Psoas muscle (tissue), 8 donors: ENCODE measurements around the gene RAB4B. TPM values are rescaled to one million over a fixed set of nuclear protein-coding genes. Genes with fewer than 3 reads are reported as not detected.

ENCODE experiments used
- ATAC-seq, 4 donors: fragments of 200-7000 bp; cut with Tn5 transposase; one replicate each; pipeline ENCODE4 v1.9.1; 2020; ENCODE audit warnings: moderate library complexity in 3 of 4, mild to moderate bottlenecking in 2 of 4
- DNase-seq, 2 donors: peaks; one replicate each; pipeline ENCODE4 v3.0.0-alpha.2; 2020
- H3K27ac ChIP-seq: fragments of 200-600 bp; one replicate; pipeline ENCODE4 v1.8.0; 2022
- H3K27me3 ChIP-seq, 3 donors: fragments of 200-600 bp in 1 of 3; one replicate each; pipeline versions ENCODE4 v1.6.1 to v1.8.0; 2013 to 2022; ENCODE audit warnings: low read length in 2 of 3, mild to moderate bottlenecking in 2 of 3, moderate library complexity in 1 of 3; ENCODE audit not compliant: insufficient read depth in 3 of 3
- H3K36me3 ChIP-seq, 2 donors: fragments of 200-600 bp in 1 of 2; one replicate each; pipeline versions ENCODE4 v1.6.1 to v1.8.0; 2013 to 2022; ENCODE audit warnings: low read depth in 1 of 2, mild to moderate bottlenecking in 1 of 2, moderate library complexity in 1 of 2; ENCODE audit not compliant: insufficient read depth in 1 of 2
- H3K4me1 ChIP-seq: fragments of 200-600 bp; one replicate; pipeline ENCODE4 v1.8.0; 2022
- H3K4me3 ChIP-seq: fragments of 200-600 bp; one replicate; pipeline ENCODE4 v1.8.0; 2022; ENCODE audit warnings: mild to moderate bottlenecking
- H3K9me3 ChIP-seq: fragments of 200-600 bp; one replicate; pipeline ENCODE4 v1.8.0; 2022
- CTCF ChIP-seq: fragments of 200-600 bp; IDR thresholded peaks from one replicate; pipeline ENCODE4 v1.8.0; 2022; ENCODE audit warnings: antibody characterized with exemption
- WGBS, 3 donors: extraction: QIAGEN DNeasy Blood & Tissue Kit; methylation state at CpG; one replicate each; pipeline versions ENCODE4 v1.1.6 to v1.1.7; 2013; 5-methylcytosine and 5-hydroxymethylcytosine counted together
- intact Hi-C, 2 donors: fragments of 100-400 bp; cut with DNase I; formaldehyde crosslinking; loops; one replicate each; pipeline versions ENCODE4 v1.11.0 to v1.14.2; 2022
- polyA plus RNA-seq, 3 donors: library from polyadenylated mRNA; stranded (reverse); fragments of 200-250 nt; gene quantifications; one replicate each; pipeline ENCODE4 v1.2.3, GENCODE V29; 2013
- total RNA-seq, 4 donors: library from RNA; stranded (reverse); fragmentation: NEBNext Ultra II Directional in 2 of 4; extraction: Animal tissue kit (Norgen Biotek cat#: 25700) in 2 of 4; gene quantifications; one replicate each; pipeline versions ENCODE4 v1.2.1 to v1.2.4, GENCODE V29; 2021 to 2023
- donor health status: healthy with polysubstance abuse.
- donor health status: DM: no; HTN: no; CAD: no; lungs with moderate emphysema.
- donor health status: Bipolar disorder and iron deficiency.
- donor health status: healthy.
- donor health status: DM: yes; HTN: yes; CAD: no.
- donor health status: DM: no; HTN: no; CAD: no.
- donor health status: DM: no; HTN: no; CAD: no.
- donor health status: DM: yes; HTN: yes; CAD: no.

RAB4B gene
- total and polyA plus RNA-seq, 7 donors: 8.2 to 28.7 (median 14.5) TPM

GRCh38 chr19:40807147-40808020 lies 29.3 kb downstream of the RAB4B start:
- TF ChIP-seq CTCF: no peak
- no peak for DNase-seq
- intact Hi-C loops: loop anchor here (5.0 to 10.0 kb wide), 2 partner anchors 90 to 143 kb away; partner anchors contain the start of genes COQ8B (in 1 of the 2) and ITPKC (in 1 of the 2)
- Histone ChIP-seq H3K4me1 (peaks cover 48% of the 10 kb centered on the region), H3K27me3 (no peaks in the 10 kb centered on the region), H3K4me3 (peak overlapping the region; percentile 22), H3K36me3 (peaks cover 0 to 39% of the 10 kb centered on the region in 2 donors), H3K9me3 (no peaks in the 10 kb centered on the region), H3K27ac (peak overlapping the region; percentile 64)
- no peak for ATAC-seq
- WGBS, 3 donors: 69 to 75% (median 72%) methylated on average over 18 of the region's 18 CpGs

GRCh38 chr19:40808021-40808325 lies 29.9 kb downstream of the RAB4B start:
- 83 to 86% (median 84%) methylated on average over 2 of the region's 2 CpGs for WGBS, 3 donors
- H3K27ac ChIP-seq: no peak overlapping the region
- ATAC-seq: no peak
- no peak for DNase-seq
- H3K4me1 ChIP-seq: peaks cover 43% of the 10 kb centered on the region
- intact Hi-C loops: loop anchor here (5.0 to 10.0 kb wide), 2 partner anchors 91 to 143 kb away; partner anchors contain the start of genes COQ8B (in 1 of the 2) and ITPKC (in 1 of the 2)
- H3K36me3 ChIP-seq: peaks cover 0 to 39% of the 10 kb centered on the region in 2 donors
- no peak for TF ChIP-seq CTCF
- no peaks in the 10 kb centered on the region for H3K27me3 ChIP-seq
- no peak overlapping the region for H3K4me3 ChIP-seq
- no peaks in the 10 kb centered on the region for H3K9me3 ChIP-seq

GRCh38 chr19:40808497-40808896 lies 30.4 kb downstream of the RAB4B start:
- peaks cover 0 to 39% of the 10 kb centered on the region in 2 donors for H3K36me3 ChIP-seq
- intact Hi-C loops: loop anchor here (5.0 to 10.0 kb wide), 2 partner anchors 91 to 144 kb away; partner anchors contain the start of genes COQ8B (in 1 of the 2) and ITPKC (in 1 of the 2)

GRCh38 chr19:40809358-40810086 lies 31.5 kb downstream of the RAB4B start:
- 81 to 86% (median 84%) methylated on average over 37 to 39 of the region's 39 CpGs for WGBS, 3 donors
- H3K9me3 ChIP-seq: no peaks in the 10 kb centered on the region
- DNase-seq: peak in 1 of 2 donors; percentile 5
- H3K4me3 ChIP-seq: peak overlapping the region; percentile 66
- intact Hi-C loops: loop anchor here (5.0 to 10.0 kb wide), 2 partner anchors 92 to 145 kb away; partner anchors contain the start of genes COQ8B (in 1 of the 2) and ITPKC (in 1 of the 2)
- no peak for ATAC-seq
- peaks cover 27% of the 10 kb centered on the region for H3K4me1 ChIP-seq
- no peak for TF ChIP-seq CTCF
- H3K27me3 ChIP-seq: no peaks in the 10 kb centered on the region
- peak overlapping the region; percentile 72 for H3K27ac ChIP-seq
- H3K36me3 ChIP-seq: peaks cover 0 to 39% of the 10 kb centered on the region in 2 donors

More at GRCh38 chr19:40808497-40808896, 30.4 kb downstream of the RAB4B start:
- ATAC-seq (no peak), DNase-seq (no peak)
- Histone ChIP-seq H3K4me1 (peaks cover 37% of the 10 kb centered on the region), H3K27ac (no peak overlapping the region), H3K27me3 (no peaks in the 10 kb centered on the region), H3K4me3 (no peak overlapping the region), H3K9me3 (no peaks in the 10 kb centered on the region)
- 83 to 90% (median 88%) methylated on average over 5 of the region's 5 CpGs for WGBS, 3 donors
- TF ChIP-seq CTCF: no peak
